ENCODE results near the gene BLOC1S5.

GRCh38 chr6:8073758-8074157 lies 9.6 kb upstream of the BLOC1S5 start:
- TF ChIP-seq CTCF (conservative IDR thresholded peaks at IDR 0.05) (no peak), EZH2 (IDR thresholded peaks at IDR 0.05; ENCODE audit: low read depth) (no peak)

All from PC-9 (cell line).